ENCODE results near the gene P2RX3. TPM values are rescaled to one million over a fixed set of nuclear protein-coding genes. Genes with fewer than 3 reads are reported as not detected.
"Not testable (repeated sequence)": the region's sequence is repeated elsewhere in the genome, so short reads cannot be mapped to it uniquely, and the experiment has no call there.

P2RX3 gene
- not detected in 2 replicates for total RNA-seq (2014; rRNA removed; shearing (Covaris generic))
- not detected in 2 replicates for polyA plus RNA-seq (2015; cell fraction: cytosol; rRNA removed)
- not detected in 2 replicates for polyA plus RNA-seq (2015; cell fraction: nucleus; rRNA removed)

DNA sequence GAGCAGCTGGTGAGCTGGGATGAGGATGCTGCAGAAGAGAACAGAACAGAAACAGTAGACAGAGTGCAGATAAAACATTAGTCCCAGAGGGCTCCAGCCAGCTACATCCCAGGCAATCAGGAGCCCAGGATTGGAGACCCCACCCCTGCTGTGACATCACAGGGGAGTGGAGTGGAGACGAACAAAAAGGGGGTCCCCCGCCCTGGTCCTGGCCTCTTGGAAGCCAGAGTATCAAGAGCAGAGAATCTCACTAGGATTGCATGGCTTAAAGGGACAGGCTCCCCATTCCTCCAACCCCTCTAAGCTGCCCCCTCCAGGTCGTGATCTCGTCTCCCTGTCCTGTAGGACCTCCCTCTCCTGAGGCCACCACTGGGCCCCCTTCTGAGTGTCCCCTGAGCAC is at the start of gene P2RX3:
Gene P2RX3 (plus strand): TSS at position 211 of the 400 bp plus-strand sequence. CDS start 199 bp downstream, outside the sequence.
- no peak for DNase-seq (ENCODE audit: low read depth, low spot score)
- in situ Hi-C loops (cut with HindIII; ENCODE audit: low pct_unique_long_range_greater_than_20kb, low sequenced_read_pairs) = no loop called here

DNA sequence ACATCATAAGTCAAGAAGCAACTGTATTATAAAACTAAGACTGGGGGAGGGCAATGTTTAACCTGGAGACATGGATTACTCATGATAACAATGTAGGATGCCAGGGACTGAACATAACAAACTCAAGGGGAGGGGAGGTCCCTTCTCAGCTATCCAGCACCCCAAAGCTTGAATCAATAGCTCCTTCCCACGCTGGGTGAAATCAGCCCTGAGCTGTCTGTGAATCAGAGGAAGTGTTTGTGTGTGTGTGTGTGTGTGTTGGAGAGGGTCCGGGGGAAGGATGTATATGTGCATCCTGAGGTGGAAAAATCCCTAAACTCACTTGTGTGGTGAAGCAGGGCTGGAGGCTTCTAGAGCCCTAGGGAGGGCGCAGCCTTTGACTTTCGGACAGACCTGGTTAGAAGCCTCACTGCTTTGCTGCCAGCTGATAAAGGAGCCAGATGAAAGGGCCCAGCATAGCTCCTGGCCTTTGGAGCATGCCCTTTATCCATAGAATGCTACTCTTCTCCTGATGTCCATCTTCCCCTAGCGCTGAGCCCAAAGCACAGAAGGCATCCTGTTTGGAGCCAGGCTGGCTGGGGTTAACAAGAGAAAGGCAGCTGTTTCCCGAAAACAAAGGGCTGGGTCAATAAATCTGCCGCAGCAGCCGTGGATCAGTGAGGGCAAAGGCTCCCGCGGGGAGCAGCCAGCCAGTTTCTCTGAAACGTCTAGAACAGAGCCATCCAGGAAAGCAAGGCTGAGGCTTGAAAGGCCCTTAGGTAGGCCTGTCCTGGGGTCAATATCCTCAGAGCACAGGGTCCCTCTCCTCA is 49.2 kb upstream of the P2RX3 start:
- DNase-seq (ENCODE audit: low read depth, low spot score) = peak; percentile 19
- in situ Hi-C loops (cut with HindIII; ENCODE audit: low pct_unique_long_range_greater_than_20kb, low sequenced_read_pairs) = no loop called here

DNA sequence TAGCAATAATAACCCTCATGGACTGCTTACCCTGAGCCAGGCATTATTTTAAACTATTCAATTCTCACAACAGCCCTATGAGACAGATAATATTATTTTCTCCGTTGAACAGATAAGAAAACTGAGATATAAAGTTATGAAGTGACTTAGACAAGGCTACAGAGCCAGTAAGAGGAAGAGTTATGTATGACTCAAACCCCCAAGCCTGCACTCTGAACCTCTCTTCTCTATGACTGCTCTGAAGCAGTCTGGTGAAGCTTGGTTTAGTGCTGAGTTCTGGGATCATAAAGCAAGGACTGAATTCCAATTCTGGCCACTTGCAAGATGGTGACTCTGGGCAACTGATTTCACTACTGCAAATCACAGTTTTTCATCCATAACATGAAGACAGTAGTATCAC is 47.9 kb upstream of the P2RX3 start:
- in situ Hi-C loops (cut with HindIII; ENCODE audit: low pct_unique_long_range_greater_than_20kb, low sequenced_read_pairs) = no loop called here
- no peak for DNase-seq (ENCODE audit: low read depth, low spot score)

DNA sequence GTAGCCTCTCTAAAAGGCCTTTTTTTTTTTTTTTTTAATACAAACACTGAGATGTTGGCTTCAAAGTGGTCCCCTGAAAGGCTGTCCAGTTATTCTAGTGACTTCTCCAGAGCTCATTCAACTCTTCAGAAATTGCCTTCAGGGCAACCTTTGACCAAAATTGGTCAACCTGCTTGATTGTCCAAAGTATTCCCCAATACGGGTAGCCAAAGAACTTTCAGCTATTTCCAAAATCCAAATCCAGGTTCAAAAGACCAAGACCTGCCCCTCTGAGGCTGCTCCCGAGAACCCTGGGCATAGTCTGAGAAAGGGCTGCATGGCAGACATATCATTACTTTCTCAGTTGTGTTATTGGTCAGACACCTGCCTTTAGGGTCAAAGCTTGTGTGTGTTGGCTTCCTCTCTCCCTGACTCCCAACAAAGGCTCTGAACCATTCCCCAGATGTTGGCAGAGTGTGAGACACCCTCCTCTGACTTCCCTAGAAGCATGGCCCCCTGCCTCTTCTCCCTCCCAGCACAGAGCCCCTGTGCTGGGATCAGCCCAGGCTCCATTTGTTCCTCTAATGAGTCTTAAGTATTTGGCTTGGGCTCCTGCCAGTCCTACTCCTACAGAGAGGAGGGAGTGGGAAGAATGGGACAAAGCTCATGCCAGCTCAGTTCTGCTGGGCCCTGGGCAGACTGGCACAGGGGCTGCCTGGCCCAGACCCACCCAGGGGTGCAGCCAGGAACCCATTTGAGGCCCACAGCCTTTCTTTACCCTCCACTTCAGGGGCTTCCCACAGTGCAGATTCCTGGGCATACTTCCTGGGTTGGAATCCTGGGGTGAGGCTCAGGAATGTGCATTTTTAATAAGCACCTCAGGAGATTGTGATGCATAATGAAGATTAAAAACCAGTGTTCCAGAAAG is 43.7 kb upstream of the P2RX3 start:
- in situ Hi-C loops (cut with HindIII; ENCODE audit: low pct_unique_long_range_greater_than_20kb, low sequenced_read_pairs) = no loop called here
- DNase-seq (ENCODE audit: low read depth, low spot score) = no peak

DNA sequence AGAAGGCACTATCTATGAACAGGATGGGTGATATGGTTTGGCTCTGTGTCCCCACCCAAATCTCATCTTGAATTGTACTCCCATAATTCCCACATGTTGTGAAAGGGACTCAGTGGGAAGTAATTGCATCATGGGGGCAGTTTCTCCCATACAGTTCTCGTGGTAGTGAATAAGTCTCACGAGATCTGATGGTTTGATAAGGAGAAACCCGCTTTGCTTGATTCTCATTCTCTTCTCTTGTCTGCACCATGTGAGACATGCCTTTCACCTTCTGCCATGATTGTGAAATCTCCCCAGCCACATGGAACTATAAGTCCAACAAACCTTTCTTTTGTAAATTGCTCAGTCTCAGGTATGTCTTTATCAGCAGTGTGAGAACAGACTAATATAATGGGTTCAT is 41.9 kb upstream of the P2RX3 start:
- in situ Hi-C loops (cut with HindIII; ENCODE audit: low pct_unique_long_range_greater_than_20kb, low sequenced_read_pairs); DNase-seq (ENCODE audit: low read depth, low spot score): not testable (repeated sequence)

DNA sequence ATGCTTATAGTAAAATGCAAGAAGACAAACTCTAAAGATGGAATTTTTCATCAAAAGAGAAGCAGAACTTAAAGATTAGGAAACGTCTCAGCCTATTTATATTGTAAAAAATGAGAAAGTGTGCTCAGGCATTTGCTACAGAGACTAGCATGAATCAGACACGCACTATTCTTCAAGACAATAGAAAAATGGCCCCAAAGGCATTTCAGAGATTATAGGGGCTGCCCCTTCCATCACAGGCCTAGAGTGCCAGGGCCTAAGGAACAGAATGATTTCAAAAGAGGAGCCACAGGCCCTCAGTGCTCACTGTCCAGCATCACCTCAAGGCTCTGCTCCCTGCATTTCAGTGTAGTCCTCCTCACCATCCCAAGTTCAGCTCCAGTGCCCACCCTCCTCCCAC is 40.9 kb upstream of the P2RX3 start:
- DNase-seq (ENCODE audit: low read depth, low spot score) = no peak
- in situ Hi-C loops (cut with HindIII; ENCODE audit: low pct_unique_long_range_greater_than_20kb, low sequenced_read_pairs) = no loop called here

DNA sequence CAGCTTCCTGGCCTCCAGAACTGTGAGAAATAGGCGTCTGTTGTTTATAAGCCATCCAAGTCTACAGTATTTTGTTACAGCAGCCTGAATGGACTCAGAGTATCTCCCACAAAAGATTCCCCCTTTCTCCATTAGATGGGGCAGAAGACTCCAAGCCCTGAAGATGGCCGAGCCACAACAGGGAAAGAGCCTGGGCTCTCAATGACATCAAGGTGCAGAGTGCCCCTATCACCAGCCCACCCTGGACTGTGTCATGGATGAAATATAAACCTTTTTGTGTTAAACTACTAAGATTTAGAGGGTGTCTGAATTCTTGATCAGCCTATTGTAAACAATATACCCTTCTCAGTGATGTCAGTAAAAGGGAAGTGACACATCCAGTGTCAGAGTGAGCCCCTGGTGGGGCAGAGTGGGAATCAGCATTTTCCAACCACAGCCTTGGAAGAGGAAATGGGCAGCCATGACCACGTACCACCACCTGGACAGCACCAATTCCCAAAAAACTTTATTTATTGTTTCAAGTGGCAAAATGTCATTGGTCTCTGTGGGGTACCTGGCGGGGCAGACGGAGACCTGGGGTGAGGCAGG is 38.9 kb upstream of the P2RX3 start:
- in situ Hi-C loops (cut with HindIII; ENCODE audit: low pct_unique_long_range_greater_than_20kb, low sequenced_read_pairs) = no loop called here
- DNase-seq (ENCODE audit: low read depth, low spot score) = no peak

DNA sequence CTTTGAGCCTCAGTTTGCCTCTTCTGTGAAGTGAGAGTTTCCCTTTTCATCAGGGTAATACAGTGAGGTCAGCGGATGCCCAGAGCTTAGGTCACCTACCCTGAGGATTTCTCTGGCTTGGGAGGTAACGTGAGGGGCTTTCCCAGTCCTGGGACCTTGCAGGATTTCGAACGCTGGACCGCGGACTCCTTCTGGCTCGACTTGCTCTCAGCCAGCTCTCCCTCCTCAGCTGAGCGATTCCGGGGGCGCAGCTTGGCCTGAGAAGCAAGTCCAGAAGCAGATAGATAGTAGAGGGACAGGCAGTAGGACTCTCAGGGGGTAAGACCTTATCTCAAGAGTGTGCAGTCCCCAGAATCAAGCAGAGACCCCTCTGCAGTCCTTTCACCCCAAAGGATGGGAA is 37.4 kb upstream of the P2RX3 start:
- in situ Hi-C loops (cut with HindIII; ENCODE audit: low pct_unique_long_range_greater_than_20kb, low sequenced_read_pairs) = no loop called here
- DNase-seq (ENCODE audit: low read depth, low spot score) = no peak

DNA sequence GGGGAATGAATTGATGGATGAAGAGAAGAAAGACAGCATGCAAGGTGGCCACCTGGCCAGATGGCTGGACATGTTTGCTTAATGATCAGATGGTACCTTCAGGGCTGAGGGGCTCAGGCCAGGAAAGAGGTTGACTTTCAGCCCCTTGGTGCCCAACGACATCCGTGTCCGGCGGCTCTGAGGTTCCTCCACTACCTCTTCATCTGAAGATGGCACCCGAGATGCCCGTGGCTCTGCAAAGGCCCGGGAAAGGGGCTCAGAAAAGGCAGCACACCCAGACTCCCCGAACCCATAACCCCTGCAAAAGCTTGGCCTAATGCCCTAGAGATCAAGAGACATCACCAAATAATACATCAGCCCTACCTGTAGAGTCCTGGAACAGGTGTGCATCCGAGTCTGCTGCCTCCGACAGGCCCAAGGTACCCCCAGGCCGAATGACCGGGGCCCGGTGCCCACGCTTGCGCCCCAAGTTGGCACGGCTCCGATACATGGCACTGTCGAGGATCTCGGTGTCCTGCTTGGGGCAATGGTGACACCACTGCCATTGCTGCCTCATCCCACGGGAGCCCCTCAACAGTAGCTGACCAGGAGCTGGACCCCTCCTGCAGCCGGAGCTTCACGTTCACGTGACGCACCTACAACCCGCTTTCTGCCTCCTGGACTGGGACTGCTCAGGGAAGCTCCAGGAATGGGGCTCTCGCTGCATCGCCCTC is 36.3 kb upstream of the P2RX3 start:
- in situ Hi-C loops (cut with HindIII; ENCODE audit: low pct_unique_long_range_greater_than_20kb, low sequenced_read_pairs) = no loop called here
- DNase-seq (ENCODE audit: low read depth, low spot score) = no peak

DNA sequence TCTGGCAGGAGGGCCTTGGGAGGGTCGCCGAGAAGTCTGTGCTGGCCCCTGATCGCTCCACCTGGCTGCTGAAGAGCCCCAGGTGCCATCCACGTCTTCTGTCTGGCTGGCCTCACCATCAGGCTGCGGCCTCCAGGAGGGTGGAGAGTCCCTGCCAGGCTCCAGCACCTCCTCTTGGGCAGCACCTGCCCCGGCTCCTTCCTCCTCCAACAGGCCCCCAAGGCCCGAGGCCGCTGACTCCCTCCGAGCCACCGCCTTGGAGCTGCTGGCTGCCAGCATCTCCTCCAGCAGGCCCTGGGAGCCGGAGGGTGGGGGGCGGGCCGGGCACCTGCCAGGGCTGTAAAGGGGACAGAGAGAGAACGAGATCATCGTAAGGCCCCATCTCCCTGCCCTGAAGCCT is 35.7 kb upstream of the P2RX3 start:
- in situ Hi-C loops (cut with HindIII; ENCODE audit: low pct_unique_long_range_greater_than_20kb, low sequenced_read_pairs) = no loop called here
- DNase-seq (ENCODE audit: low read depth, low spot score) = no peak

DNA sequence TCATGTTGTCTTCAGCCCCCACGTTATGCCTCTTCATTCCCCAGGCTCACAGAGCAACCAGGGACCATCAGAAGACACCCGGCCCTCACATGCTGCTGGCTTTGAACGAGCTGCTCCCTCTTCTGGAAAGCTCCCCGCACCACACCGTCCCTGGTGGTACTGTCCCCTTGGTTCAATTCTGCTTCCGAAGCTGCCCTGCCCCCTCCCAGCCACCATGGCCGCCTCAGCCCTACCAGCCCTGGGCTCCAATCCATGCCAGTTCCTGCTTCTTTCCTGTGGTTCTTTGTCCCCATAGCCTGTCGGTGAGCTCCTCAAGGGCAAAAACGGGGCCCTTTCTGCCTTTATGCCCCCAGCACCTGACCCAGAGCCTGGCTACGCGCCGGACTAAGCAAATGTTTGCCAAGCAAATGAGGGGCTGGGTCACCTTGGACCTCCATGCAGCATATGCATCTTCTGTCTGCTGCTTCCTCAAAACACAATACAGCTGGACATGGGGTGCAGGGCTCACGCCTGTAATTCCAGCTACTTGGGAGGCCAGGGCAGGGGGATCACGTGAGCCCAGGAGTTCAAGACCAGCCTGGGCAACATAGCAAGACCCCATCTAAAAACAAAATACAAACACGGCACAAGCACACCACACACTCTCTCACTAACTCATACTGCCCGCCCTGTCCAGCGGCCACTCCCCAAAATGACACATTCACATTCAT is 34.7 kb upstream of the P2RX3 start:
- in situ Hi-C loops (cut with HindIII; ENCODE audit: low pct_unique_long_range_greater_than_20kb, low sequenced_read_pairs) = no loop called here
- no peak for DNase-seq (ENCODE audit: low read depth, low spot score)

DNA sequence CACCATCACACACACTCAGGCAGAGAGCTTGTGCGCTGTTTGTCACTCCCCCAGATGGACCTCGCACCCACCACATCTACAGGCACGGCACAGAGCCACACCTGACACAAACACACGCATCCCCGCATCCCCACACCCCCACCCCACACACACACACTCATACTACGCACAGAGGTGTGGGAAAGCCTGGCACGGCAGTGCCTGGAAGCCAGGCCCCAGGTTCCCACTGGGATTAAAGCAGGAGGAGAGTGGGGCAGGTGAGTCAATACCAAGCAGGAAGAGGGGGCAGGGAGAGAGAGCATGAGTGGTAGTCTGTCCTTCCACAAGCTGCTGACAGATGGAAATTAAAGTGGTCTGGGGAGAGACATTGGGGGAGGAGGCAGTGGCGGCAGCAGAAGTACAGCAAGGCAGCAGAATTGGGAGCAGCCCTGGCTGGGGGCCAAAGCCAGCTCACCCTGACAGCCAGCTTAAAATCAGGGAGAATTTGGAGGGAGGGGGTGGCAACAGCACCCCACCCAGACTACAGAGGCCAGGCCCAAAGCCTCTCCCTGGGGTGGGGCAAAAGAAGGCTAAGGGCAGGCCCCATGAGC is 34.1 kb upstream of the P2RX3 start:
- DNase-seq (ENCODE audit: low read depth, low spot score) = no peak
- in situ Hi-C loops (cut with HindIII; ENCODE audit: low pct_unique_long_range_greater_than_20kb, low sequenced_read_pairs) = no loop called here

DNA sequence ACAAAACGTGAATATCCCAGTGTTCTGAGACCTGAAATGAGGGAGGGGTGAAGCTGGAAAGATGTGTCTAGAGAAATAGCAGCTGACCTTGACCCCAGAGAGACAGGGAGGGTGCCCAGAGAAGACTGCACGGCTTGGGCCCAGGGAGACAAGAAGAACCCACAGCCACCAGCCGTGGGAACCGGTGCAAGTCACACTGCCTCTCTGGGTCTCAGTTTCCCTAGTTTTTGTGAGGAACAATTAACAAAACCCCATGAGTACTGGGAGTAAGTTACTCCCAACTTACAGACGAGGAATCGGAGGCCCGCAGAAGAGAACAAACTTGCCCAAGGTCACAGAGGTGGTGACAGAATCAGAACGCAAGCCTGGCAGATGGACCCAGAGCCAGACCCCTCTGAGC is 32.6 kb upstream of the P2RX3 start:
- DNase-seq (ENCODE audit: low read depth, low spot score) = no peak
- in situ Hi-C loops (cut with HindIII; ENCODE audit: low pct_unique_long_range_greater_than_20kb, low sequenced_read_pairs) = no loop called here

DNA sequence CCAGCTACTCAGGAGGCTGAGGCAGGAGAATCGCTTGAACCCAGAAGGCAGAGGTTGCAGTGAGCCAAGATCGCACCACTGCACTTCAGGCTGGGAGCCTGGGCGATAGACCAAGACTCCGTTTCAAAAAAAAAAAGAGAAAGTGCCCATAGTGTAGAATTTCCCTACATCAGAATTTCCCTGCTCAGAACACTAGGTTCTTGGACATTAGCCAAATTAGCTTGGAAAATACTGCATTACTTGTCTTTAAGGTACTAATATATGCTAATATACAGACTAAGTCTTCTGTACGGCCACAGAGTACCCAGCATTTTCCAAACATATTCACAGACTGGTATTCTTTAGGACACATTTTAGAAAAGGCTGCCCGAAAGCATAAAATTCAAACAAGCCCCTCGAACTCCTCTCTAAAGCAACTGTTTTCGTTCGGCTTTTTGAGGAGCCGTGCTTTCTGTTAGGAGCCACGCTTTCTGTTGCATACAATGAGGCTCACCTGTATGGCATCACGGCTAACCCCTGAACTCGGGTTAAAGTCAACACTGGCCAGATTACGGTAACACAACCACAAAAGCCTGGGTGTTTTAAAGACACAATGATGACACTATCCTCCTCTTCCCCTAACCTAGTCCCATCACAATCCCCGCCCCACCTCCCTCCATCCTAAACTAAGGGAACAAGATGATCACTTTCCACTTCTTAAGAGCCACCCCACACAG is 31.8 kb upstream of the P2RX3 start:
- in situ Hi-C loops (cut with HindIII; ENCODE audit: low pct_unique_long_range_greater_than_20kb, low sequenced_read_pairs) = no loop called here

DNA sequence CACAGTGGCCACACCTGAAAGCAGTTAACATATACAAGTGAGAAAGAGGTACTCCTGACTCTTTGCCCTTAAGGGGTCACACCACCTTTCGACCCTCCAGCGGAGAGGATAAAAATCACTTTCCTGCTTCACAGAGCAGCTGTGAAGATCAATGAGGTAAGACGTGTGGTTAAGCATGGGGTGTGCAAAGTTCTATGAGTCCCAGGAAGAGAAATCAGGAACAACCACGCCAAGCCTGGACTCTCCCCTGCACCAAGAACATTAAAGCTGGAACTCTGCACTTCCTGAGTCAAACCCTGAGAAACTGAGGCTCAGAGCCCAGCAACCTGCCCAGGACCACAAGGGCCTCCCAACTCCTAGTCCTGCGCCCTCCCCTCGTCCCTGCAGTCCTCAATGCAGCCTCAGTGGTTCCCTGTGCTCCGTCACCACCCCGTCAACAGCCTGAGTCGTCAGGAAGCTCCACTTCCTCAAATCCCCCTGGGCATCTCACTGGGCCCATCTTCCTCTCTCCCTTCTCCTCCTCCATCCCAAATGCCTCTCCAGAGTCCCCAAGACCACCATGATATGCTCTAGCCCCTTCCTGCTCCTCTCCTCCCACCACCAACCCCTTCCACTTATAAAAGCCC is 31.1 kb upstream of the P2RX3 start:
- in situ Hi-C loops (cut with HindIII; ENCODE audit: low pct_unique_long_range_greater_than_20kb, low sequenced_read_pairs) = no loop called here
- DNase-seq (ENCODE audit: low read depth, low spot score) = no peak

More for the DNA sequence above, 31.8 kb upstream of the P2RX3 start:
- no peak for DNase-seq (ENCODE audit: low read depth, low spot score)

All from SK-MEL-5 (cell line).